WTC11 (cell line): Measurements from ENCODE around the gene MACROD2.

ENCODE experiments used
- ATF6 ChIP-seq: sonication (generic); formaldehyde crosslinking; IDR thresholded peaks from 2 replicates; pipeline ENCODE4 v1.8.1; 2023; ENCODE audit warnings: mild to moderate bottlenecking, missing genetic modification reagents
- CTCF ChIP-seq: fragments of 200-600 bp; IDR thresholded peaks from 2 replicates; pipeline ENCODE4 v1.8.0; 2022; ENCODE audit warnings: antibody characterized with exemption
- JUN ChIP-seq: sonication (generic); formaldehyde crosslinking; IDR thresholded peaks from 2 replicates; pipeline ENCODE4 v1.8.0; 2023; ENCODE audit warnings: mild to moderate bottlenecking, missing genetic modification reagents
- MAX ChIP-seq: sonication (generic); formaldehyde crosslinking; IDR thresholded peaks from 2 replicates; pipeline ENCODE4 v1.8.0; 2022; ENCODE audit warnings: mild to moderate bottlenecking, missing genetic modification reagents
- MXD4 ChIP-seq: fragments of 250-450 bp; sonication (Bioruptor Pico); IDR thresholded peaks from 2 replicates; pipeline ENCODE4 v1.8.0; 2021; ENCODE audit warnings: mild to moderate bottlenecking, moderate library complexity, borderline replicate concordance
- NR1H2 ChIP-seq: sonication (generic); formaldehyde crosslinking; IDR thresholded peaks from 2 replicates; pipeline ENCODE4 v1.9.0; 2021; ENCODE audit warnings: mild to moderate bottlenecking, moderate library complexity, missing genetic modification reagents
- NR2C2 ChIP-seq: sonication (generic); formaldehyde crosslinking; IDR thresholded peaks from 2 replicates; pipeline ENCODE4 v1.8.0; 2022; ENCODE audit warnings: mild to moderate bottlenecking, missing genetic modification reagents
- RELA ChIP-seq: sonication (generic); formaldehyde crosslinking; IDR thresholded peaks from 2 replicates; pipeline ENCODE4 v1.8.1; 2022; ENCODE audit warnings: missing genetic modification reagents, mild to moderate bottlenecking, borderline replicate concordance
- SP1 ChIP-seq: sonication (generic); formaldehyde crosslinking; conservative IDR thresholded peaks from 2 replicates; pipeline ENCODE4 v1.8.1; 2022; ENCODE audit warnings: missing genetic modification reagents
- TCF7 ChIP-seq: sonication (generic); formaldehyde crosslinking; IDR thresholded peaks from 2 replicates; pipeline ENCODE4 v1.8.0; 2022; ENCODE audit warnings: mild to moderate bottlenecking, low read depth, missing genetic modification reagents, moderate library complexity
- ZNF121 ChIP-seq: sonication (generic); formaldehyde crosslinking; IDR thresholded peaks from 2 replicates; pipeline ENCODE4 v1.8.0; 2023; ENCODE audit warnings: missing genetic modification reagents
- ZNF416 ChIP-seq: fragments of 250-450 bp; sonication (Bioruptor Pico); IDR thresholded peaks from 2 replicates; pipeline ENCODE4 v1.9.0; 2021; ENCODE audit warnings: mild to moderate bottlenecking, inconsistent platforms
- ZNF423 ChIP-seq: fragments of 250-450 bp; sonication (Bioruptor Pico); IDR thresholded peaks from 2 replicates; pipeline ENCODE4 v2.1.2; 2022; ENCODE audit warnings: mild to moderate bottlenecking, moderate library complexity

GRCh38 chr20:15248618-15249395 lies 1253.5 kb downstream of the MACROD2 start:
- TF ChIP-seq CTCF (no peak), NR1H2 (CRISPR knock-in tag) (no peak), ZNF416 (CRISPR knock-in tag) (no peak), ATF6 (CRISPR knock-in tag) (no peak), MAX (CRISPR knock-in tag) (no peak), TCF7 (CRISPR knock-in tag) (no peak), SP1 (CRISPR knock-in tag) (no peak), NR2C2 (CRISPR knock-in tag) (no peak), JUN (CRISPR knock-in tag) (no peak), MXD4 (CRISPR knock-in tag) (no peak), ZNF121 (CRISPR knock-in tag) (no peak), ZNF423 (no peak), RELA (no peak)
